ENCODE measurements around the gene ENAH.
A peak's percentile ranks its signal among the peaks of the same experiment; 100 is the strongest.
"Not testable (repeated sequence)": the region's sequence is repeated elsewhere in the genome, so short reads cannot be mapped to it uniquely, and the experiment has no call there.

ENAH gene

GRCh38 chr1:225644666-225645065 is 8.3 kb downstream of the ENAH start:
- Mint-ChIP-seq H3K9me3 (peaks cover 17% of the 10 kb centered on the region), H3K4me1 (peaks cover 24% of the 10 kb centered on the region), H3K27me3 (ENCODE audit: low read depth) (no peaks in the 10 kb centered on the region), H3K27ac (no peak overlapping the region), H3K4me3 (no peak overlapping the region), H3K36me3 (ENCODE audit: low read depth) (peaks cover 62% of the 10 kb centered on the region)
- TF ChIP-seq CTCF (IDR thresholded peaks at IDR 0.05; ENCODE audit: unreplicated experiment in 3 of 3) = no peak

- peaks cover 4% of the 10 kb centered on the region for H3K4me1 Mint-ChIP-seq
- H3K4me3 Mint-ChIP-seq = no peak overlapping the region
- no peak for TF ChIP-seq CTCF (IDR thresholded peaks at IDR 0.05; ENCODE audit: unreplicated experiment in 3 of 3)
- H3K9me3 Mint-ChIP-seq = peaks cover 17% of the 10 kb centered on the region
- H3K27me3 Mint-ChIP-seq (ENCODE audit: low read depth) = no peaks in the 10 kb centered on the region
- H3K27ac Mint-ChIP-seq = peak overlapping the region in 2 of 3 experiments; percentile 9 to 16
- H3K36me3 Mint-ChIP-seq (ENCODE audit: low read depth) = peaks cover 79% of the 10 kb centered on the region
These were observed 10.7 kb downstream of the ENAH start for GRCh38 chr1:225642177-225642576.

DNA sequence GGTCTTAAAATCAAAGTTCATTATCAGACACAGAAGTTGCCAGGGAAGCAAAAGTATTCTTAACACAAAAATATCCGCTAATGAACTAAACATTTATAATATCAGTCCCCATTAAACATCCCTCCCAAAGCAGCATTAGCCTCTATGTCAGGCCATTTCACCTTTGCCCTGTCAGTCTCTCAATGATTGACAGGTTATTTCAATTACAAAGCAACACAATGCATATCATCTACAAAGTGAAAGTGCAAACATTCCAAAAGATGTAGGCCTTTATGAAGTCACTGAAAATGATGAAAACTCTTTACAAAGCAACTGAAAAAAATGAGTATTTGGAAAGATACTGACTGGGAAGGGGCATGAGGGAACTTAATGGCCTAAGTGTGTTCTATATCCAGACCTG is 14.1 kb downstream of the ENAH start:
- TF ChIP-seq CTCF (IDR thresholded peaks at IDR 0.05; ENCODE audit: unreplicated experiment in 3 of 3) = no peak
- H3K27me3 Mint-ChIP-seq (ENCODE audit: low read depth) = no peaks in the 10 kb centered on the region
- peaks cover 9% of the 10 kb centered on the region for H3K9me3 Mint-ChIP-seq
- H3K4me1 Mint-ChIP-seq = peaks cover 4% of the 10 kb centered on the region
- no peak overlapping the region for H3K4me3 Mint-ChIP-seq
- peaks cover 74% of the 10 kb centered on the region for H3K36me3 Mint-ChIP-seq (ENCODE audit: low read depth)
- H3K27ac Mint-ChIP-seq = no peak overlapping the region

DNA sequence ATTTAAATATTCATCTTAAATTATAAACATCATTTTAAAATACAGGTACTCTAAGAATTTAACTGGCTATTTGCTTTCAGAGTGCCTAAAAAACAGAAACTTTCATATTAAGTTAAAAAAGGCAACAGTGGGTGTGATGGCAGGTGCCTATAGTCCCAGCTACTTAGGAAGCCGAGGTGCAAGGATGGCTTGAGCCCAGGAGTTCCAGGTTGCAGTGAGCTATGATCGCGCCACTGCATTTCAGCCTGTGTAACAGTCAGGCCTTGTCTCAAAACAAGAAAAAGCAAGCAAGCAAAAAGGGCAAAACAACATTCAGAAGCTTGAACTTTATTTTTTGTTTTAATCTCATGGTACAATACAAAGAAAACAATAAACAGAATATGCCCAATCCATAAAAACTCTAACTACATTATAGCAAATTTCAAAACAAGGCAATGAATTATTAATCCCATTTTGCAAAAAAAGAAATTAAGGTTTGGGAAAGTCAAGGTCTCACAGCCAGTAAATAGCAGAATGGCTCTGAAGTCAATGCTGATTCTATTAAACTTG is 15.2 kb downstream of the ENAH start:
- Mint-ChIP-seq H3K36me3 (ENCODE audit: low read depth) (peaks cover 65% of the 10 kb centered on the region), H3K4me3 (no peak overlapping the region), H3K27ac (no peak overlapping the region), H3K9me3 (peaks cover 6% of the 10 kb centered on the region), H3K4me1 (peaks cover 4% of the 10 kb centered on the region), H3K27me3 (ENCODE audit: low read depth) (no peaks in the 10 kb centered on the region)
- TF ChIP-seq CTCF (IDR thresholded peaks at IDR 0.05; ENCODE audit: unreplicated experiment in 3 of 3) = no peak

- not testable (repeated sequence) for H3K27me3 Mint-ChIP-seq (ENCODE audit: low read depth); H3K4me3 Mint-ChIP-seq; H3K27ac Mint-ChIP-seq; H3K4me1 Mint-ChIP-seq; H3K9me3 Mint-ChIP-seq
- peaks cover 59% of the 10 kb centered on the region for H3K36me3 Mint-ChIP-seq (ENCODE audit: low read depth)
These were observed 15.9 kb downstream of the ENAH start for GRCh38 chr1:225636992-225637391.

GRCh38 chr1:225635649-225636048 is 17.3 kb downstream of the ENAH start:
- H3K4me1 Mint-ChIP-seq = peaks cover 13% of the 10 kb centered on the region
- no peak overlapping the region for H3K4me3 Mint-ChIP-seq
- no peak overlapping the region for H3K27ac Mint-ChIP-seq
- H3K27me3 Mint-ChIP-seq (ENCODE audit: low read depth) = no peaks in the 10 kb centered on the region
- TF ChIP-seq CTCF (IDR thresholded peaks at IDR 0.05; ENCODE audit: unreplicated experiment in 3 of 3) = no peak
- H3K36me3 Mint-ChIP-seq (ENCODE audit: low read depth) = peaks cover 52% of the 10 kb centered on the region
- H3K9me3 Mint-ChIP-seq = peaks cover 3% of the 10 kb centered on the region

GRCh38 chr1:225632836-225633235 is 20.1 kb downstream of the ENAH start:
- peaks cover 31% of the 10 kb centered on the region for H3K4me1 Mint-ChIP-seq
- not testable (repeated sequence) for H3K4me3 Mint-ChIP-seq; H3K27me3 Mint-ChIP-seq (ENCODE audit: low read depth); H3K9me3 Mint-ChIP-seq; H3K27ac Mint-ChIP-seq
- H3K36me3 Mint-ChIP-seq (ENCODE audit: low read depth) = peaks cover 24% of the 10 kb centered on the region
